Measurements from ENCODE around the gene BICD2.
"Not testable (repeated sequence)": the region's sequence is repeated elsewhere in the genome, so short reads cannot be mapped to it uniquely, and the experiment has no call there.

BICD2 gene

GRCh38 chr9:92804727-92805126, 40.1 kb upstream of the BICD2 start:
- TF ChIP-seq CTCF (IDR thresholded peaks at IDR 0.05; ENCODE audit: unreplicated experiment in 3 of 3) = no peak
- Mint-ChIP-seq H3K27me3 (ENCODE audit: low read depth) (peaks cover 56% of the 10 kb centered on the region), H3K27ac (no peak overlapping the region), H3K4me3 (no peak overlapping the region), H3K4me1 (peaks cover 5% of the 10 kb centered on the region), H3K36me3 (ENCODE audit: low read depth) (no peaks in the 10 kb centered on the region), H3K9me3 (no peaks in the 10 kb centered on the region)

- Mint-ChIP-seq H3K4me3 (no peak overlapping the region), H3K36me3 (ENCODE audit: low read depth) (no peaks in the 10 kb centered on the region), H3K4me1 (no peaks in the 10 kb centered on the region), H3K9me3 (no peaks in the 10 kb centered on the region), H3K27ac (no peak overlapping the region), H3K27me3 (ENCODE audit: low read depth) (peaks cover 77% of the 10 kb centered on the region)
- no peak for TF ChIP-seq CTCF (IDR thresholded peaks at IDR 0.05; ENCODE audit: unreplicated experiment in 3 of 3)
Observed at GRCh38 chr9:92798358-92798757, 33.7 kb upstream of the BICD2 start.

GRCh38 chr9:92796337-92796804, 31.7 kb upstream of the BICD2 start:
- H3K27ac Mint-ChIP-seq = peak overlapping the region in 1 of 3 experiments; percentile 71
- H3K4me3 Mint-ChIP-seq; H3K4me1 Mint-ChIP-seq; H3K9me3 Mint-ChIP-seq; H3K36me3 Mint-ChIP-seq (ENCODE audit: low read depth): not testable (repeated sequence)
- peaks cover 78% of the 10 kb centered on the region for H3K27me3 Mint-ChIP-seq (ENCODE audit: low read depth)

GRCh38 chr9:92795598-92796336, 31.1 kb upstream of the BICD2 start:
- Mint-ChIP-seq H3K27ac (peak overlapping the region in 2 of 3 experiments; percentile 17 to 71), H3K4me1 (no peaks in the 10 kb centered on the region), H3K36me3 (ENCODE audit: low read depth) (no peaks in the 10 kb centered on the region), H3K9me3 (no peaks in the 10 kb centered on the region), H3K4me3 (no peak overlapping the region), H3K27me3 (ENCODE audit: low read depth) (peaks cover 83% of the 10 kb centered on the region)
- TF ChIP-seq CTCF (IDR thresholded peaks at IDR 0.05; ENCODE audit: unreplicated experiment in 3 of 3) = no peak

- H3K4me1 Mint-ChIP-seq = no peaks in the 10 kb centered on the region
- peaks cover 83% of the 10 kb centered on the region for H3K27me3 Mint-ChIP-seq (ENCODE audit: low read depth)
- H3K9me3 Mint-ChIP-seq = no peaks in the 10 kb centered on the region
- H3K27ac Mint-ChIP-seq = no peak overlapping the region
- H3K4me3 Mint-ChIP-seq = no peak overlapping the region
- TF ChIP-seq CTCF (IDR thresholded peaks at IDR 0.05; ENCODE audit: unreplicated experiment in 3 of 3) = no peak
- no peaks in the 10 kb centered on the region for H3K36me3 Mint-ChIP-seq (ENCODE audit: low read depth)
Observed at GRCh38 chr9:92795000-92795399, 30.4 kb upstream of the BICD2 start.

GRCh38 chr9:92794426-92794825, 29.8 kb upstream of the BICD2 start:
- H3K4me1 Mint-ChIP-seq = no peaks in the 10 kb centered on the region
- TF ChIP-seq CTCF (IDR thresholded peaks at IDR 0.05; ENCODE audit: unreplicated experiment in 3 of 3) = no peak
- no peaks in the 10 kb centered on the region for H3K36me3 Mint-ChIP-seq (ENCODE audit: low read depth)
- H3K27me3 Mint-ChIP-seq (ENCODE audit: low read depth) = peaks cover 77% of the 10 kb centered on the region
- H3K9me3 Mint-ChIP-seq = no peaks in the 10 kb centered on the region
- H3K4me3 Mint-ChIP-seq = no peak overlapping the region
- no peak overlapping the region for H3K27ac Mint-ChIP-seq
